SU-DHL-6 (cell line): ENCODE results near the gene PPP2R3A.
"Not testable (repeated sequence)": the region's sequence is repeated elsewhere in the genome, so short reads cannot be mapped to it uniquely, and the experiment has no call there.

Source experiments
- CTCF ChIP-seq: fragments of 200-600 bp; sonication (generic); IDR thresholded peaks from one replicate; pipeline ENCODE4 v1.5.1; 2017; ENCODE audit warnings: antibody characterized with exemption, mild to moderate bottlenecking, low read length, moderate library complexity; ENCODE audit not compliant: insufficient read depth, poor library complexity, severe bottlenecking
- EZH2phosphoT487 ChIP-seq: fragments of 200-600 bp; sonication (generic), shearing (Covaris generic); conservative IDR thresholded peaks from 2 replicates; pipeline ENCODE4 v1.6.1; 2018; ENCODE audit warnings: mild to moderate bottlenecking, antibody characterized with exemption, low read length, moderate library complexity, mixed read lengths

DNA sequence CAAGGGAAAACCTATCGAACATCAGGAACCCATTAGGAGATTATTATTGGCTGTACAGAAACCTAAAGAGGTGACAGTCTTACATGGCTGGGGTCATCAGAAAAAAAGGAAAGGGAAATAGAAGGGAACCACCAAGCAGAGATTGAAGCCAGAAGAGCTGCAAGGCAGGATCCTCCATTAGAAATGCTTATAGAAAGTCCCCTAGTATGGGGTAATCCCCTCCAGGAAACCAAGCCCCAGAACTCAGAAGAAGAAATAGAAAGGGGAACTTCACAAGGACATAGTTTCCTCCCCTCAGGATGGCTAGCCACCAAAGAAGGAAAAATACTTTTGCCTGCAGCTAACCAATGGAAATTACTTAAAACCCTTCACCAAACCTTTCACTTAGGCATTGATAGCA lies 27.8 kb upstream of the PPP2R3A start:
- TF ChIP-seq CTCF, EZH2phosphoT487: not testable (repeated sequence)
